WERI-Rb-1 (cell line): ENCODE data around the gene KAT6B.

Source experiments
- DNase-seq: peaks from one replicate; pipeline ENCODE4 v3.0.0-alpha.2; 2020
- H3K27ac ChIP-seq: fragments of 250-450 bp; sonication (Bioruptor Pico); 2 replicates; pipeline ENCODE4 v1.5.1; 2020; ENCODE audit warnings: mild to moderate bottlenecking, moderate library complexity
- H3K27me3 ChIP-seq: fragments of 250-450 bp; sonication (Bioruptor Pico); 2 replicates; pipeline ENCODE4 v1.5.1; 2021; ENCODE audit warnings: mild to moderate bottlenecking, low read depth, moderate library complexity; ENCODE audit not compliant: insufficient read depth, severe bottlenecking
- H3K36me3 ChIP-seq: fragments of 250-450 bp; sonication (Bioruptor Pico); 2 replicates; pipeline ENCODE4 v1.5.1; 2020; ENCODE audit warnings: mild to moderate bottlenecking, moderate library complexity
- H3K4me3 ChIP-seq: 2 replicates; pipeline ENCODE4 v1.5.1; 2011; ENCODE audit warnings: low read depth, mild to moderate bottlenecking, control low read depth, low read length
- H3K9me3 ChIP-seq: fragments of 250-450 bp; sonication (Bioruptor Pico); 2 replicates; pipeline ENCODE4 v1.5.1; 2021; ENCODE audit warnings: mild to moderate bottlenecking, moderate library complexity; ENCODE audit not compliant: severe bottlenecking
- TF ChIP-seq, protein P1 (sequence below): IDR thresholded peaks from 2 replicates; pipeline ENCODE4 v1.5.1; 2011; ENCODE audit warnings: low read depth, mild to moderate bottlenecking, control low read depth, inconsistent platforms, low read length

The KAT6B gene

DNA sequence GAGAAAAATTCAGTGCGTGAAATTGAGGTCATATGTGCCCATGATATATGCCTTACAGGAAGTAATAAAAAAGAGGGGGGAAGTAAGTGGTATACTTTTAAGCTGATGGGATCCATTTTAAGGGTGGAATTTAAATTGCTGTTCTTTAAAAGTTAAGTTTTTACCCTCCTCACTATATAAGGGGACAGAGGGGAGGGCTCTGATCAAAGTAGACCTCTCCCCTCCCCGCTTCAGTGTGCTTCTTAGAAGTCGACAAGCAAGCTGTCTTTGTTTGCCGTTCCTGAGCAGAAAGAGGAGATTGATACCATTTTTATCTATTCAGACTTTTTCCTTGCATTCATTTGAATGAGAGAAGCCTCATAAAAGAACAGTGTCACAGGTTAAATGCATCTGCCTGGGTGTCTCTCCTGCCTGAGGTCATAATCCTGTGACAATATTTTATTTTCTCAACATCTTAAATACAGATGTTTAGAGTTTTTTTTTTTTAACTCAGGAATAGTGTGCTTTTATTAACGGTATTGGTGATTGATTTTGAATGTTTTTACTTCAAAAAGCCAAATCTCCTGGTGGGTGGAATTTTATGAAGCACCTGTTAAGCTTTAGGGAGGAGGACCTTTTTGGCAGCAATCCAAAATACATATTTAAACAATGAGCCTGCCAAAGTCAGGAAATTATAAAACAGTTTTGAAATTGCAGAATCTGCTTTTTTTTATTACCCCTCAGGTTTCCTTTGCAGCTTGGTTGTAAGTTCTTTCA is 141.7 kb downstream of the KAT6B start:
- no peak for DNase-seq
- TF ChIP-seq, protein P1, sequence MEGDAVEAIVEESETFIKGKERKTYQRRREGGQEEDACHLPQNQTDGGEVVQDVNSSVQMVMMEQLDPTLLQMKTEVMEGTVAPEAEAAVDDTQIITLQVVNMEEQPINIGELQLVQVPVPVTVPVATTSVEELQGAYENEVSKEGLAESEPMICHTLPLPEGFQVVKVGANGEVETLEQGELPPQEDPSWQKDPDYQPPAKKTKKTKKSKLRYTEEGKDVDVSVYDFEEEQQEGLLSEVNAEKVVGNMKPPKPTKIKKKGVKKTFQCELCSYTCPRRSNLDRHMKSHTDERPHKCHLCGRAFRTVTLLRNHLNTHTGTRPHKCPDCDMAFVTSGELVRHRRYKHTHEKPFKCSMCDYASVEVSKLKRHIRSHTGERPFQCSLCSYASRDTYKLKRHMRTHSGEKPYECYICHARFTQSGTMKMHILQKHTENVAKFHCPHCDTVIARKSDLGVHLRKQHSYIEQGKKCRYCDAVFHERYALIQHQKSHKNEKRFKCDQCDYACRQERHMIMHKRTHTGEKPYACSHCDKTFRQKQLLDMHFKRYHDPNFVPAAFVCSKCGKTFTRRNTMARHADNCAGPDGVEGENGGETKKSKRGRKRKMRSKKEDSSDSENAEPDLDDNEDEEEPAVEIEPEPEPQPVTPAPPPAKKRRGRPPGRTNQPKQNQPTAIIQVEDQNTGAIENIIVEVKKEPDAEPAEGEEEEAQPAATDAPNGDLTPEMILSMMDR, result no peak
- H3K4me3 ChIP-seq, result no peak overlapping the region
- H3K27ac ChIP-seq, result no peak overlapping the region
- H3K36me3 ChIP-seq, result no peaks in the 10 kb centered on the region
- no peaks in the 10 kb centered on the region for H3K27me3 ChIP-seq
- peaks cover 9% of the 10 kb centered on the region for H3K9me3 ChIP-seq

DNA sequence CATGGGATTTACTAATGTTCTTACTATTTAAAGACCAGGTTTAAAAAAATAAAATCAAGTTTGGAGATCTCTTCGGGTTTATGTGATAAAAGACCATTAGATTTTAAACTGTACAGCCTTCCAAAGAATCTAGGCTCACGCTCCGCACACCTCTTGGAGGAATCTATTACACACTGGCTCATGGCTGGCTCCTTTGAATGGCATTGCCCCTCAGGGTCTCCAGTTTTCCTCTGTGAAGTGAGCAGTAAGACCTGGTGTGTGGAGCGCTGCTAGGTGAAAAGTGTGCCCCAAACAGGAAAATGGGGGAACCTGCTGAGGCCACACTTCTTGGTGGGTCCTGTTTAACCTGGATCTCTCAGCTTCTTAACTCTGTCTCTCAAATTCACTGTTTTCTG is 142.3 kb downstream of the KAT6B start:
- Histone ChIP-seq H3K36me3 (no peaks in the 10 kb centered on the region), H3K9me3 (peaks cover 9% of the 10 kb centered on the region), H3K27ac (no peak overlapping the region), H3K27me3 (no peaks in the 10 kb centered on the region), H3K4me3 (no peak overlapping the region)
- DNase-seq, result no peak
- TF ChIP-seq, protein P1, result no peak

DNA sequence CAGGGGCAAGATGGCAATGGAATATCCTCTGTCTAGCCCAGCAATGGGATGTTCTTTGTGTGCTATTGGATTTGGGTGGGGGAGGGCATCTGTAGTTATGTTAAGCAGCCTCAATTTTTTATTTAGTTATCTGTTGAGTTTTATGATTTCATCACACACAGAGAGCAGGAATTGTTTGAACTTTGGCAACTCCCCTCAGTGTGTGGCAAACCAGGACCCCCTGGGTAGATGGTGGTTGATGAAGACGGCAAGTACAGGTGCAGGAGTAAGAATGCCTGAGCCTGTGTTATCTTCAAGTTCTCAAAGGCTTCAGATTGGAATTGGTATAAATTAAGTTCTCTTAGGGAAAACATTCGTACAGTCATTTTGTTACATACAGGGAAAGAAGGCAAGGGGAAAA is 142.7 kb downstream of the KAT6B start:
- no peak overlapping the region for H3K27ac ChIP-seq
- TF ChIP-seq, protein P1, result no peak

DNA sequence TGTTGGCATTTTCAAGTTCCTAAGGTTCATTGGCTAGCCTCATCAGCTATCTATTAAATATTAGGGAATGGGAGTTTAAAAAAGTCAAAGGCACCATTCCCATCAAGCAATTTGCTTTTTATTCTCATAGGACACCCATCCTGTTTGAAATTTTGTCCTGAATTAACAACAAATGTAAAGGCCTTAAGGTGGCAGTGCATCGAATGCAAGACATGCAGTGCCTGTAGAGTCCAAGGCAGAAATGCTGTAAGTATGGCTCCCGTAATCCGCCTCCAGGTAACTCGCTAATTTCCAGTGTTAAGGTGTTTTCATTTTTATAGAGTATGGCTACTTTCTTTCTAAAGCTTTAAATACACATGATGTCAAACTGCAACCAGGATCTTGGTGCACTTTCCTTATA is 143.1 kb downstream of the KAT6B start:
- TF ChIP-seq, protein P1, result no peak
- Histone ChIP-seq H3K36me3 (no peaks in the 10 kb centered on the region), H3K4me3 (no peak overlapping the region), H3K9me3 (peaks cover 9% of the 10 kb centered on the region), H3K27me3 (no peaks in the 10 kb centered on the region), H3K27ac (no peak overlapping the region)
- DNase-seq, result no peak

More for the DNA sequence above, 142.7 kb downstream of the KAT6B start:
- Histone ChIP-seq H3K27me3 (no peaks in the 10 kb centered on the region), H3K36me3 (no peaks in the 10 kb centered on the region), H3K4me3 (no peak overlapping the region), H3K9me3 (peaks cover 9% of the 10 kb centered on the region)
- no peak for DNase-seq

DNA sequence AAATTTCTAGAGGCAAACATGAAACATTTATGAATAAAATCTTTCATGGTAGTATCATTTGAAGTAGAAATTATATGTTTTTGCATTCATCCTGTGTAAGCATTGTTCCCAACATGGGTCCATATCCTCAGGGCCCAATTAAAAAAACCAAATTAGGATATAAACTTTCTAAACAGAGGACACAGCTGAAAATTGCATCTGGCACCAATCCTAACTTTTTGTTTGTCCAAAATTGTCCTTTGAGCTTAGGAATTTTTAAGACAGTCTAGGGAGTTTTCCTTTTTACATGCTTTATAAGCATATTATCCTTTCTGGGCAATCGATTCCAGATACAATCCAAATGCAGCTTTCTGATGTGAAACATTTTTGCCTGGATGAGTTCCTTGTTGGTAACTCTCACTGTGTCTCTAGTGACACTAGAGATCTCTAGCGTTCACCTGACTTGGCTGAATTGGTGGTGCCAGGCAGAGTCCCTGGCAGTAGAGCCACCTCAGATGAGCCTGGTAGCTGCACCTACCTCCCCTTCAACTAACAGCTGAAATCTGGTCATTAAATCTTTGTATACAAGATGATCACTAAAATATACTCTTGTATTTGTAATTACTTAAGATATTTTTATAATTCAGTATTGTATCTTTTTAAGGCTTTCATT is 147.5 kb downstream of the KAT6B start:
- TF ChIP-seq, protein P1, result no peak
- H3K27ac ChIP-seq, result no peak overlapping the region
- DNase-seq, result no peak
- no peaks in the 10 kb centered on the region for H3K27me3 ChIP-seq
- no peaks in the 10 kb centered on the region for H3K9me3 ChIP-seq
- peaks cover 10% of the 10 kb centered on the region for H3K36me3 ChIP-seq
- H3K4me3 ChIP-seq, result no peak overlapping the region

DNA sequence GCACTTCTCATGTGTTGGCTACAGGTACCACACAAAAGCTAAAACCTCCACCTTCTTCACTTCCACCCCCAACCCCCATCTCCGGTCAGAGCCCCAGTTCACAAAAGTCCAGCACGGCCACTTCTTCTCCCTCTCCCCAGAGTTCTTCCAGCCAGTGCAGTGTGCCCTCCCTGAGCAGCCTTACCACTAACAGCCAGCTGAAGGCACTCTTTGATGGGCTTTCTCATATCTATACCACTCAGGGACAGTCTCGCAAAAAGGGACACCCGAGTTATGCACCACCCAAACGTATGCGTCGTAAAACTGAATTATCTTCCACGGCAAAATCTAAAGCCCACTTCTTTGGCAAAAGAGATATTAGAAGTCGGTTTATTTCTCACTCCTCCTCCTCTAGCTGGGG is 149.4 kb downstream of the KAT6B start:
- TF ChIP-seq, protein P1, result peak; percentile 27; the same call in 1 of the 2 replicates
- no peak overlapping the region for H3K27ac ChIP-seq
- no peaks in the 10 kb centered on the region for H3K27me3 ChIP-seq
- no peaks in the 10 kb centered on the region for H3K9me3 ChIP-seq
- no peak for DNase-seq
- H3K4me3 ChIP-seq, result no peak overlapping the region
- peaks cover 10% of the 10 kb centered on the region for H3K36me3 ChIP-seq
